Muscle of leg (tissue), 11 donors: Measurements from ENCODE around the gene TAGAP. TPM values are rescaled to one million over a fixed set of nuclear protein-coding genes. Genes with fewer than 3 reads are reported as not detected.
A peak's percentile ranks its signal among the peaks of the same experiment; 100 is the strongest.
"Not testable (repeated sequence)": the region's sequence is repeated elsewhere in the genome, so short reads cannot be mapped to it uniquely, and the experiment has no call there.

Source experiments
- DNase-seq: peaks from one replicate; pipeline ENCODE4 v3.0.0; 2013
- H3K27ac ChIP-seq: one replicate; pipeline ENCODE4 v1.5.1; 2013; ENCODE audit warnings: mild to moderate bottlenecking, low read length, control low read depth
- H3K27me3 ChIP-seq: one replicate; pipeline ENCODE4 v1.6.1; 2013; ENCODE audit warnings: low read length; ENCODE audit not compliant: control insufficient read depth, insufficient read depth
- H3K36me3 ChIP-seq: one replicate; pipeline ENCODE4 v1.6.1; 2013; ENCODE audit warnings: low read length; ENCODE audit not compliant: control insufficient read depth, insufficient read depth
- H3K4me1 ChIP-seq: one replicate; pipeline ENCODE4 v1.6.1; 2013; ENCODE audit warnings: low read length; ENCODE audit not compliant: control insufficient read depth, insufficient read depth
- H3K4me3 ChIP-seq: one replicate; pipeline ENCODE4 v1.5.1; 2013; ENCODE audit warnings: low read length, control low read depth
- H3K9me3 ChIP-seq: replicated peaks from 2 replicates; pipeline ENCODE4 v1.6.1; 2013; ENCODE audit warnings: low read depth, low read length; ENCODE audit not compliant: control insufficient read depth
- WGBS: methylation state at CpG from one replicate; pipeline ENCODE4 v1.1.5; 2013; ENCODE audit warnings: missing lambda C conversion rate; ENCODE audit not compliant: insufficient coverage; 5-methylcytosine and 5-hydroxymethylcytosine counted together
- polyA plus RNA-seq, 8 donors: library from polyadenylated mRNA; unstranded; fragments of 120-200 nt; gene quantifications; one replicate each; pipeline versions ENCODE4 v1.2.1 to v1.2.3, GENCODE V29; 2013; ENCODE audit warnings: inconsistent platforms in 1 of 8, low replicate concordance in 1 of 8; ENCODE audit not compliant: insufficient read length in 8 of 8, insufficient read depth in 1 of 8
- total RNA-seq: library from RNA; stranded (reverse); fragments of 120-200 nt; gene quantifications from one replicate; pipeline ENCODE4 v1.2.4, GENCODE V29; 2013

The TAGAP gene
- total and polyA plus RNA-seq, 9 donors: 0.66 to 1.7 (median 0.83) TPM

DNA sequence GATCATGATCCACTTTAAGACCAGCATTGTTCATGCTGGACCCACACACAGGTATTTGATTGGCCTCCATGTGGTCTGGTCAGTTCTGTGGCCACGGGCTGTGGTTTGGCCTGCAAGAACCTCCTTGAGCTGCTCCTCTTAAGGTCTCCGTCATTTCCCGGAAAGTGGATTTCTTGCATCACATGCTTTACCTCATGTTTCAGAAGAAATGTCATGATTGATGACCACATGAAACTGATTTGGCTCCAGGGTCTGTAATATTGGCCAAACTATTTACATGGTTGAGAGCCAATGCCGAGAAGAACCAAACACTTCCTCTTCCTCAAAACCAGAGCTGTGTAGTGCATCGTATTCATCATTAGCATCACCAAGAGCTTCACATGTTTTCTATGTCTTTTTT lies 31.6 kb downstream of the TAGAP start:
- WGBS: 95% methylated on average over 3 of the region's 5 CpGs
- no peaks in the 10 kb centered on the region for H3K27me3 ChIP-seq
- H3K9me3 ChIP-seq: peaks cover 5% of the 10 kb centered on the region
- no peak for DNase-seq
- no peaks in the 10 kb centered on the region for H3K36me3 ChIP-seq
- H3K4me1 ChIP-seq: no peaks in the 10 kb centered on the region
- H3K27ac ChIP-seq: no peak overlapping the region
- no peak overlapping the region for H3K4me3 ChIP-seq

DNA sequence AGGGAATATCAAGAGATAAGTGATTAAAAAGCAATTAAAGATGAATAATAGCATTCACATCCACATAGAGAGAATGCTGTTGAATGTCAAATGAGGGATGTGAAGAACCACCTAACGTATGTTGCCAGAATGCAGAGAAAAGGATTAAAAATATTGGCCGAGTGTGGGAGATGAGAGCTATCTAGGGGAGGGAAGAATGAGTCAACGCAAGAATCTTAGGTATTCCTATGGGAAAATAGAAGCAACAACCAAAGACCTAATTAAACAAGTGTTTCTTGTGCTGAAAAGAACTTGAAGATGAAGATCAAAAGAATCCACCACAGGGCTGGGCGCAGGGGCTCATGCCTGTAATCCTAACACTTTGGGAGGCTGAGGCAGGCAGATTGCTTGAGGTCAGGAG lies 32.6 kb downstream of the TAGAP start:
- no CpG with 5 or more reads among the region's 4 CpGs for WGBS
- Histone ChIP-seq H3K27me3 (no peaks in the 10 kb centered on the region), H3K4me1 (no peaks in the 10 kb centered on the region), H3K9me3 (peaks cover 5% of the 10 kb centered on the region), H3K36me3 (no peaks in the 10 kb centered on the region), H3K4me3 (no peak overlapping the region), H3K27ac (no peak overlapping the region)
- no peak for DNase-seq

DNA sequence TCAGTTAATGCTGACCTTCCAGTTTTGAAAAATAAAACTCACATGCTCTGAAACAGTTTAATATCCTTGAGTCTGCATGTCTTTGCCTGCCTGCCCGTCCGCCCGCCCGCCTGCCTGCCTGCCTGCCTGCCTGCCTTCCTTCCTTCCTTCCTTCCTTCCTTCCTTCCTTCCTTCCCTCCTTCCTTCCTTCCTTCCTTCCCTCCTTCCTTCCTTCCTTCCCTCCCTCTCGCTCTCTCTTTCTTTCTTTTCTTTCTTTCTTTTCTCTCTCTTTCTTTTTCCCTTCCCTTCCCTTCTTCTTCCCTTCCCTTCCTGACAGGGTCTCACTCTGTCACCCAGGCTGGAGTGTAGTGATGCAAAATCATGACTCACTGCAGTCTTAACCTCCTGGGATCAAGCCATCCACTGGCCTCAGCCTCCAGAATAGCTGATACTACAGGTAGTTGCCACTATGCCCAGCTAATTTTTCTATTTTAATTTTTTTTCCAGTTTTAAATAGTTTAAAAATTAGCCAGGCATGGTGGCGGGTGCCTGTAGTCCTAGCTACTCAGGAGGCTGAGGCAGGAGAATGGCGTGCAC lies 34.7 kb downstream of the TAGAP start:
- H3K27ac ChIP-seq, H3K9me3 ChIP-seq, H3K36me3 ChIP-seq, H3K27me3 ChIP-seq, DNase-seq, H3K4me3 ChIP-seq, H3K4me1 ChIP-seq: not testable (repeated sequence)
- WGBS: 67% methylated on average over 6 of the region's 7 CpGs

DNA sequence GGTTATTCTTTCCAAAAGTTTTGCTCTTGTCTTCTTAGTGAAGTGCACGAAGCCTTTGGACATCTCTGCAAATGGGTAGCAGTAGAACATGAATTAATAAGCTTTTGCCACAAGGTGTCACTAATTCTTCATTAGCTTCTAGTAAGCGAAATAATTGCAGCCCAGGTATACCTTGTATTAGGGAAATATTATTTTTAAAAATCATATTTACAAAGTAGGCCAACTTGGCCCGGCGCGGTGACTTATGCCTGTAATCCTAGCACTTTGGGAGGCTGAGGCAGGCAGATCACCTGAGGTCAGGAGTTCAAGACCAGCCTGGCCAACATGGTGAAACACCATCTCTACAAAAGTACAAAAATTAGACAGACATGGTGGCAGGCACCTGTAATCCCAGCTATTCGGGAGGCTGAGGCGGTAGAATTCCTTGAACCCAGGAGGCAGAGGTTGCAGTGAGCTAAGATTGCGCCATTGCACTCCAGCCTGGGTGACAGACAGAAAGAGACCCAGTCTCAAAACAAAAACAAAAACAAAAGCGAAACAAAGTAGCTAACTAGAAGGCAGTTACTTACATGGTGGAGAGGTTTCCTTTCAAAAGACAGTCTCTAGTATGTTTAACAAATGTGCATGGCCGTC lies 36.0 kb downstream of the TAGAP start:
- WGBS: no CpG with 5 or more reads among the region's 10 CpGs
- Histone ChIP-seq H3K27ac (no peak overlapping the region), H3K4me3 (no peak overlapping the region), H3K36me3 (no peaks in the 10 kb centered on the region), H3K4me1 (no peaks in the 10 kb centered on the region), H3K9me3 (no peaks in the 10 kb centered on the region), H3K27me3 (no peaks in the 10 kb centered on the region)
- DNase-seq: peak; percentile 46

DNA sequence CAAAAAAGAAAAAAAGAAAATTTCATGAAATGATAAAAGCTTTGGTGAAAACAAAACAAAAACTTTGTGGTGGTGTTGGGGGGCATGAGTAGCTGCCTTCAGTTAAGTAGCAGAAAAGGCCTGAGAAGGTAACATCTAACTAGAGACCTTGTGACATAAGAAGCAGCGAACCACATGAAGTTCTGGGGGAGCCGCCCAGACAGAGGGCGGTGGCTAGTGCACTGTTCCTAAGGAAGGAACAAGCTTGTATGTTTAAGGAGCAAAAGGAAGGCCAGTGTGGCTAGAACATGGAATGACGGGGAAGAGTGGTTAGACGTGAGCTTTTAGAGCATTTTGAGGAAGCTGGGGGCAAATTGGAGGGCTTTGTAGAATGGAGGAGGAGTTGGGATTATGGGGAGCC lies 37.3 kb downstream of the TAGAP start:
- H3K27me3 ChIP-seq: no peaks in the 10 kb centered on the region
- no peaks in the 10 kb centered on the region for H3K4me1 ChIP-seq
- no peaks in the 10 kb centered on the region for H3K9me3 ChIP-seq
- 74% methylated on average over 5 of the region's 5 CpGs for WGBS
- DNase-seq: no peak
- no peak overlapping the region for H3K4me3 ChIP-seq
- H3K27ac ChIP-seq: no peak overlapping the region
- no peaks in the 10 kb centered on the region for H3K36me3 ChIP-seq

DNA sequence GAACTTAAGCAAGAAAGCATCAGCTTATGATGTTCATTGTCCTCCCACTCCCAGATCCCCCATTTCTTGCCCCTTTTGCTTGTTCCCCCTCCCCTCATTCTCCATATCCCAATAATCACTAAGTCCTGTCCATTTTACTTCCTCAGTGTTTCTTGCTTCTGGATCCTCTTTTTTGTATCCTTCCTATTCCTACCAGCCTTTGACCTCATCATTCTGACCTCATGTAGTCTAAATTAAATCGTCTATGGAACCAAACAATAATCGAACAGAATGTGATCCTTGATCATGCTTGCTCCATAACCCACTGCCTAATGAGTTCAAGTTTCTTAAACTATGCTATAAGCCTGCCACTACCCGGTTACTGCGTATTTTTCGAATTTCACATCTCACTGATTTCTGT lies 39.4 kb downstream of the TAGAP start:
- no peaks in the 10 kb centered on the region for H3K36me3 ChIP-seq
- no peaks in the 10 kb centered on the region for H3K4me1 ChIP-seq
- H3K27me3 ChIP-seq: no peaks in the 10 kb centered on the region
- no peaks in the 10 kb centered on the region for H3K9me3 ChIP-seq
- WGBS: 92% methylated on average over 5 of the region's 5 CpGs
- no peak overlapping the region for H3K4me3 ChIP-seq
- no peak overlapping the region for H3K27ac ChIP-seq
- DNase-seq: no peak

DNA sequence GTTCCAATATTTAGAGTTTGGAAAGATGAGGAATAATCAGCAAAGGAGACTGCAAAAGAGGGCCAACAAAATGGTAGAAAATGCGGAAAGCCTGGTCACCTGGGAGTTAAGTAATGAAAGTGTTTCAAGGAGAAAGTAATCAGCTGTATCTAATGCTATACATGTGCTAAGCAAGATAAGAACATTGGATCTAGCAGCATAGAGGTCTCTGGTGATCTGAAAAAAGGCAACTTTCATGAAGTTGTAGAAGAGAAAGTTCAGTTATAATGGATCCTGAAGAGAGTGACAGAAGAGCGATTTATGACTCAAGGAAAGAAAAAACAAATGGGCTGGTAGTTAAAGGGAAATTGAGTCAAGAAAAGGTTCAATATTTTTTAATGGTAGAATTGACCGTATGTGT lies 40.2 kb downstream of the TAGAP start:
- H3K4me3 ChIP-seq: no peak overlapping the region
- no peaks in the 10 kb centered on the region for H3K27me3 ChIP-seq
- no peak overlapping the region for H3K27ac ChIP-seq
- no peaks in the 10 kb centered on the region for H3K36me3 ChIP-seq
- 81% methylated on average over 3 of the region's 3 CpGs for WGBS
- H3K4me1 ChIP-seq: no peaks in the 10 kb centered on the region
- DNase-seq: no peak
- H3K9me3 ChIP-seq: no peaks in the 10 kb centered on the region

DNA sequence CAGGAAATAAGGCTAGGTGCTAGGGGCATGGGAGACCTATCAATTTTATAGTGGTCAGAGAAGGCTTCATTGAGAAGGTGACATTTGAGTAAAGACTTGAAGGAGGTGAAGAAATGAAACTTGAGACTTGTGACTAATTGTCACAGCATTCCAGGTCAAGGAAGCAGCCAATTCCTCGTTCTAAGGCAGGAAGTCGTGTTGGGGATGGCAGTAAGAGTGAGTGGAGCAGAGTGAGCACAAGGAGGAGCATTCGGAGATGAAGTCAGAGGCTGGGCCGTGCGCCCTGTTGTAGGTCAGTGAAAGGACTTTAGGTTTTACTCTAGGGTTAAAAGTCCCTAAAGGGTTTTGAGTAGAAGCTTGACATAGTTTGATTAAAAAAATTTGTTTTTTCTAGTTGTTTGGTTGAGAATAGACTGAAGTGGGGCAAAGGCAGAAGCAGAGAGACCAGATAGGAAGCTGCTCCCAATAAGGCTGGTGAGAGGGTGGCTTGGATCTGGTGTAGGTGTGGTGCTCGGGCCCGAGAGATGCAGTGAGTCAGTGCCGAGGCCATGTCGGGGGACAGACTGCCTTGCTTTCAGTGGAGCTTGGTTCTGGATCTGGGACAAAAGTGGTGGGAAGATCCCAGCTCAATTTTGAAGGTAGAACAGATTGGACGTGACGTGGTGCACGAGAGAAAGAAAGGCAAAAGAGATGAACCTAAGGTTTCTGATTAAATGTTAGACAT lies 42.2 kb downstream of the TAGAP start:
- whole genome bisulfite sequencing: 79% methylated on average over 10 of the region's 12 CpGs
- H3K9me3 ChIP-seq: no peaks in the 10 kb centered on the region
- no peak overlapping the region for H3K4me3 ChIP-seq
- no peak overlapping the region for H3K27ac ChIP-seq
- no peaks in the 10 kb centered on the region for H3K27me3 ChIP-seq
- H3K4me1 ChIP-seq: peaks cover 5% of the 10 kb centered on the region
- DNase-seq: no peak
- no peaks in the 10 kb centered on the region for H3K36me3 ChIP-seq

DNA sequence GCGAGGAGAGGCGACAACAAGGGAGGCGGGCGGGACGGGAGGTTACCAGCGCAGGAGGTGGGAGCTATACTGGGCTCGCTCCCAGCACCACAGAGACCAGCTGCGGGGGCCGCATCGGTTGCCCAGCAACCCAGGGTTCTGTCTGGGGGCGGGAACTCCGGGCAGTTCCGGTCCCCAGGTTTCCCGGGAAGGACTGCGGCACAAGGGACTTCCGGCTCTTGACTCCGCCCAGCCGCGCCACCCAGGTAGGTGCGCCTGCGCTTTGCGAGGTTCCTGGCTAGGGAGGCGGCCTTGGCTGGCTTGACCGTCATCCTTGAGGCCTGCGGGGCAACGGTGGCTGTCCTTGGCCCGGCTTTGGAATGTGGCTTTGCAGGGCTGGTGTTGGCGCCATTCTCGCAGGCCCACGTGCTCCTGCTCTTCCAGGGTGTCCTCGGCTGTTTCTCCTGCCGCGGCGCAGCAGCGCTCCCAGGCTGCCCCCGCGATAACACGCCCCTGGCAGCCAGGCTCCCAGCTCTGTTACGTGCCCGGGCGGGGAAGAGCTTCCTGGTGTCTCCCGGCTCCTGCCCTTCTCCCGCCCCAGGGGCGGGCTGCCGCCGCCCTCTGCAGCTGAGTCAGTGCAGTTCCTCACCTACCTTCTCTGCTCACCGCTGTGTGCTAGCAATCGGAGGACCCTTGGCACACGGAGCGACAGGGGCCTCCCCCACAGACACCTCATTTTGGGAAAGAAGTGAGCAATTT lies 45.0 kb downstream of the TAGAP start, which contains the start of gene RSPH3:
TSS of gene RSPH3 (minus strand) at position 537 of the 738 bp plus-strand sequence. CDS start 652 bp downstream, outside the sequence.
- peak; percentile 97 for DNase-seq
- WGBS: under 1% methylated on average over 44 of the region's 50 CpGs
- H3K4me3 ChIP-seq: peak within 1 kb of the TSS; percentile 67
- H3K27me3 ChIP-seq: no peaks in the 10 kb centered on the region
- peaks cover 5% of the 10 kb centered on the region for H3K4me1 ChIP-seq
- no peaks in the 10 kb centered on the region for H3K36me3 ChIP-seq
- H3K27ac ChIP-seq: peak within 1 kb of the TSS; percentile 89
- no peaks in the 10 kb centered on the region for H3K9me3 ChIP-seq

DNA sequence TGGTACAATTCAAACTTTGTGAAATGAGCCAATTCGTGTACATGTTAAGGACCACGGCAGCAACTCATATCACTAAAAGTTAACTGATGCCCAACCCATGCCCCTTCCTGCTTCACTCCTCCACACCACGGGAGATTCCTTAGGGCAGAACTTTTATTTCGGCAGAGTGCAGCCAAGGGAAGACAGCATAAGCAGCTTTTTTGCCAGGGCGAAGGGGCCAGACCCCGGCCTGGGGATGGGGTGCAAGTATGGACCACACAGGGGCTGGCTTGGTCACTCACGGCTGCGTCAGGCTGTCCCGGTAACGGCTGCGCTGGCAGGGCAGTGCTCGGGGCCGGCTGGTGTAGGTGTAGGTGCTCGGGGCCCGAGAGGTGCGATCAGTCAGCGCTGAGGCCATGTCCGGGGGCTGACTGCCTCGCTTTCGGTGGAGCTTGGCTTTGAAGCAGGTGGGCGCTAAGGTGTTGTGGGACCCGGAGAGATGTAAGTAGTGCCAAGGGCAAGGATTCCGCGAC lies 45.6 kb downstream of the TAGAP start:
- no peak for DNase-seq
- H3K9me3 ChIP-seq: no peaks in the 10 kb centered on the region
- no peaks in the 10 kb centered on the region for H3K27me3 ChIP-seq
- 1% methylated on average over 23 of the region's 24 CpGs for WGBS
- peak overlapping the region; percentile 67 for H3K4me3 ChIP-seq
- peaks cover 5% of the 10 kb centered on the region for H3K4me1 ChIP-seq
- peak overlapping the region; percentile 89 for H3K27ac ChIP-seq
- H3K36me3 ChIP-seq: no peaks in the 10 kb centered on the region
